GM13976 (cell line): ENCODE results near the gene ULBP2.
"Not testable (repeated sequence)": the region's sequence is repeated elsewhere in the genome, so short reads cannot be mapped to it uniquely, and the experiment has no call there.

Experiments
- DNase-seq: peaks from one replicate; pipeline ENCODE4 v3.0.0; 2012; ENCODE audit warnings: low spot score
- CTCF ChIP-seq: IDR thresholded peaks from 2 replicates; pipeline ENCODE4 v1.5.1; 2012; ENCODE audit warnings: borderline replicate concordance, mild to moderate bottlenecking; ENCODE audit not compliant: insufficient read depth; ENCODE audit errors: extremely low read depth, missing control alignments, control extremely low read depth
- in situ Hi-C: fragments of 300-500 bp; cut with MboI; formaldehyde crosslinking; loops from one replicate; pipeline ENCODE4 v1.12.0; 2022; ENCODE audit warnings: low sequenced_read_pairs, mixed read lengths, inconsistent platforms; ENCODE audit not compliant: unreplicated experiment

The ULBP2 gene

GRCh38 chr6:149910721-149911151 lies 31.1 kb upstream of the ULBP2 start:
- no peak for TF ChIP-seq CTCF
- DNase-seq = no peak
- in situ Hi-C loops = no loop called here

- DNase-seq, in situ Hi-C loops: not testable (repeated sequence)
Measured at GRCh38 chr6:149912680-149913079, 29.1 kb upstream of the ULBP2 start.

GRCh38 chr6:149913085-149913484 lies 28.7 kb upstream of the ULBP2 start:
- DNase-seq = no peak
- TF ChIP-seq CTCF = no peak
- in situ Hi-C loops = no loop called here

- DNase-seq = no peak
- in situ Hi-C loops = no loop called here
- no peak for TF ChIP-seq CTCF
Measured at GRCh38 chr6:149913540-149914240, 28.1 kb upstream of the ULBP2 start.

- TF ChIP-seq CTCF = no peak
- in situ Hi-C loops = no loop called here
- DNase-seq = no peak
Measured at GRCh38 chr6:149915970-149916865, 25.6 kb upstream of the ULBP2 start.

- no peak for TF ChIP-seq CTCF
- in situ Hi-C loops = no loop called here
- DNase-seq = no peak
Measured at GRCh38 chr6:149917679-149918078, 24.1 kb upstream of the ULBP2 start.

GRCh38 chr6:149918151-149918905 lies 23.5 kb upstream of the ULBP2 start:
- no peak for DNase-seq
- in situ Hi-C loops = no loop called here
- TF ChIP-seq CTCF = no peak

- DNase-seq, in situ Hi-C loops: not testable (repeated sequence)
Measured at GRCh38 chr6:149919126-149919833, 22.5 kb upstream of the ULBP2 start.
